ENCODE results near the gene ALOX15B. TPM values are rescaled to one million over a fixed set of nuclear protein-coding genes. Genes with fewer than 3 reads are reported as not detected.

ALOX15B gene
- not detected for total RNA-seq

GRCh38 chr17:8038954-8039610 is at the start of gene ALOX15B:
Gene ALOX15B, plus strand, starts transcription at chr17:8039059. Its CDS starts 97 bp downstream, at chr17:8039156.

GRCh38 chr17:8001976-8002720 is 36.7 kb upstream of the ALOX15B start, which contains the start of gene GUCY2D:
Gene GUCY2D, plus strand, starts transcription at chr17:8002615. Its CDS starts 433 bp downstream, at chr17:8003048.

GRCh38 chr17:8087075-8087951 is 48.5 kb downstream of the ALOX15B start, which contains the start of gene ALOX12B:
Gene ALOX12B, minus strand, starts transcription at chr17:8087716. Its CDS starts 274 bp downstream, at chr17:8087442.

Small RNA genes within 50 kb of the gene (small RNA-seq; reads per million reads assigned to genes)
- not detected for gene MIR4314 (ENCODE audit: low replicate concordance)

Other genes with a start within 250 kb of the ALOX15B start
- gene KDM6B, start 204.8 kb upstream of the ALOX15B start, total RNA-seq, result 33.5 TPM
- gene TMEM88, start 184.0 kb upstream of the ALOX15B start, total RNA-seq, result 1.9 TPM
- 24.1 TPM for gene NAA38, start 181.5 kb upstream of the ALOX15B start, total RNA-seq
- 18.2 TPM for gene CYB5D1, start 181.1 kb upstream of the ALOX15B start, total RNA-seq
- gene CHD3, start 150.3 kb upstream of the ALOX15B start, total RNA-seq, result 496 TPM
- 7.5 TPM for gene RNF227, start 122.8 kb upstream of the ALOX15B start, total RNA-seq
- 7.5 TPM for gene KCNAB3, start 109.2 kb upstream of the ALOX15B start, total RNA-seq
- gene TRAPPC1, start 107.1 kb upstream of the ALOX15B start, total RNA-seq, result 32.2 TPM
- gene CNTROB, start 106.9 kb upstream of the ALOX15B start, total RNA-seq, result 46.0 TPM
- not detected for gene GUCY2D, start 36.4 kb upstream of the ALOX15B start, total RNA-seq
- 0.63 TPM for gene ALOX12B, start 48.7 kb downstream of the ALOX15B start, total RNA-seq
- 0.63 TPM for gene ALOXE3, start 79.5 kb downstream of the ALOX15B start, total RNA-seq
- gene HES7, start 85.0 kb downstream of the ALOX15B start, total RNA-seq, result 1.9 TPM
- gene PER1, start 113.3 kb downstream of the ALOX15B start, total RNA-seq, result 16.6 TPM
- 40.7 TPM for gene VAMP2, start 123.9 kb downstream of the ALOX15B start, total RNA-seq
- 17.5 TPM for gene TMEM107, start 137.3 kb downstream of the ALOX15B start, total RNA-seq
- 4.1 TPM for gene BORCS6, start 151.1 kb downstream of the ALOX15B start, total RNA-seq
- gene AURKB, start 171.5 kb downstream of the ALOX15B start, total RNA-seq, result 10.0 TPM
- 36.0 TPM for gene CTC1, start 209.0 kb downstream of the ALOX15B start, total RNA-seq
- 35.1 TPM for gene PFAS, start 210.2 kb downstream of the ALOX15B start, total RNA-seq
- 5.6 TPM for gene RANGRF, start 249.6 kb downstream of the ALOX15B start, total RNA-seq